GM19239 (cell line): ENCODE results near the gene SLC66A3.
A peak's percentile ranks its signal among the peaks of the same experiment; 100 is the strongest.

Experiments
- DNase-seq: peaks from one replicate; pipeline ENCODE4 v3.0.0; 2011; ENCODE audit warnings: low spot score; ENCODE audit not compliant: insufficient read length
- FAIRE-seq: peaks from 2 replicates; lab custom pipeline; 2011; peaks lifted over from hg19 to GRCh38; lab: Jason Lieb, UNC

The SLC66A3 gene

GRCh38 chr2:11133936-11134320, 21.3 kb upstream of the SLC66A3 start:
- no peak for FAIRE-seq

GRCh38 chr2:11134349-11134748, 20.9 kb upstream of the SLC66A3 start:
- no peak for FAIRE-seq

More at GRCh38 chr2:11133936-11134320, 21.3 kb upstream of the SLC66A3 start:
- no peak for DNase-seq

GRCh38 chr2:11140492-11140891, 14.8 kb upstream of the SLC66A3 start:
- no peak for DNase-seq
- no peak for FAIRE-seq

More at GRCh38 chr2:11134349-11134748, 20.9 kb upstream of the SLC66A3 start:
- DNase-seq, result no peak

- FAIRE-seq (no peak), DNase-seq (no peak)
Measured at GRCh38 chr2:11141319-11141718, 13.9 kb upstream of the SLC66A3 start.

DNA sequence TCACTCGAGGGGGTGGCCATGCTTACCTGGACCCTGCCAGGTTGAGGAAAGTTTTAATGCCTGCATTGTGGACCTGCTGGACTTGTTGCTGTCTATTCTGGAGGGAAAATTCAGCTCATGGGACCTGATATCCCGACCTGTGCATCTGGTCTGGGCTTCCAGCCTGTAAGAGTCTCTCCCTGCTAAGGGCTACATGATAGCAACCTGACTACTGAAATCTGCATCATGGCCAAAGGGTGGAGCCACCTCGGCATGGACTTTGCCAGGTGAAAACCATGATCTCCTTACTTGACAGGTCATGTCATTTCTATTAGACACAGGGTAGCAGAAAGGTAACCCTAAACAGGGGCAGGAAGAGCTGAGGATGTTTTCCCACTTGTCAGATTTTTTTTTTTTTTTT, 12.9 kb upstream of the SLC66A3 start:
- DNase-seq (no peak), FAIRE-seq (no peak)

DNA sequence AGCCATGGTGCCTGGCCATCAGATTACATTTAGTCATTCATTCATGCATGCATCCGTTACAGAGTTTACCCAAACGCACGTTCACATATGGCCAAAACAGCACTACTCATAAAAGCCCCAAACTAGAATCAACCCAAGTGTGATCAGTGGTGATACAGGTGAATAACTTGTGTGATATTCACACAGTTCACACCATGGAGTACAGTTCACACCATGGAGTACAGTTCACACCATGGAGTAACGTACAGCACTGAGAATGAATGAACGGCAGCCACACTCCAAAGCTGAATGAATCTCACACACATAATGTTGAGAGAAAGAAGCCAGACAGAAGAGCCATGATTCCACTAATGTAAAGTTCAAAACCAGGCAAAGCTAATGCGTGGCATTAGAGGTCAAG, 12.3 kb upstream of the SLC66A3 start:
- DNase-seq (no peak), FAIRE-seq (no peak)

DNA sequence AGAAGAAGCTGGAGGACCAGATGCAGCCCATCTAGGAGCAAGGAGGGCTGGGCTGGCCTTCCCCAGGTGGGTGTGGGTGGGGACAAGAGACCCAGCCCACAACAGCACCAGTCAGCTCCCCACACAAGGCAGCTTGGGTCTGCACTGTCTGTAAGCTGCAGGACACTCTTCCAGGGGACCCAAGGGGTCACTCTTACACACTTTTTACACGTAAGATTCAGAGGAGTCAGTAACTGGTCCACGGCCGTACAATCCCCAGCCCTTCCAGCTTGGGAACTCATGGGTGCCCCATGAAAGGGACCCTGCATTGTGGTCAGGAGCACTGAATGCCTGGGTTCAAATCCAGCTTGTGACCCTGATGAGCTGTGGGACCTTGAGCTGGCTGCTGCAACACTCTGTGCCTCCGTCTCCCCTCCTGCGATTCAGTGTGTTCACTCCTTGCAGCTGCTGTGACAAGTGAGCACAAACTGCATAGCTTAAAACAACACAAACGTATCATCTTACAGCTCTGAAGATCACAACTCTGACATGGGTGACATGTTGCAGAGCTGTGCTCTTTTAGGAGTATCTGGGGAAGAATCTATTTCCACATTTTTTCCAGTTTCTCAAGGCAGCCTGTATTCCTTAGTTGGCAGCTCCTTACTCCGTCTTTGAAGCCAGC, 11.1 kb upstream of the SLC66A3 start:
- no peak for FAIRE-seq
- DNase-seq, result no peak

- FAIRE-seq (no peak), DNase-seq (no peak)
Measured at GRCh38 chr2:11144738-11145079, 10.6 kb upstream of the SLC66A3 start.

- DNase-seq, result no peak
- FAIRE-seq, result no peak
Measured at GRCh38 chr2:11145350-11145749, 9.9 kb upstream of the SLC66A3 start.

DNA sequence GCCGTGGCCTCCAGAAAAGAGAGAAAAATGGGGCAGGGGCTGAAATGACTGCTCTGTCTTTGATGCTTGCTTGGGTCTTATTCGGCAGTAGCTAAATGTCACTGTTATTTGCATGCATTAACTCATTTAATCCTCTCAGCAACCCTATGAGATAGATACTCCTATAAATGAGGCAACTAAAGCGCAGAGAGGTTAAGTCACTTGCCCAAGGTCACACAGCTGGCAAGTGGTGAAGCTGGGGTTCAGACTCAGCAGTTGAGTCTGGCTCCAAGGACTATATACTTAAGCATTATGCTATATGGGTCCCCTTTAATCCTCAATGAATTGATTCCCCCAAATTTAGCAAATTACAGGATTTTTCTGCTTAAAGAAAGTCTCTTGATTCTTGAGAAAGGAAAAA, 9.2 kb upstream of the SLC66A3 start:
- FAIRE-seq, result no peak
- DNase-seq, result no peak

DNA sequence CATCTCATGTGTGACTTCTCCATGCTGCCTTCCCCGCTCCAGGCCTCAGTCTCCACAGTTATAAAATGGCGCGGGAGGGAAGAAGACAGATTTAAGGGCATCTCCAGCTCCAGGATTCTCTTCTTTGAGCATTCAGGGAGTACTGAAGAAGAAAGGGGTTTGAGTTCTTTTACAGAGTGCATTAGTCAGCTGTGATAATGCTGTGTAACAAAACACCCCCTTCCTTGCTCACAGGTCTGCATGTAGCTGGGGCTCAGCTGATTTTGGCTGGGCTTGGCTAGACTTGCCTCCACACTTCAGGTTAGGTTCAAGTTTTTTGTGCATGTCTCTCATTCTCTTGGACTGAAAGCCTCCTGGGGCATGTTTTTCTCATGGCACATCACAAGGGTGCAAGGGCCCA, 8.0 kb upstream of the SLC66A3 start:
- DNase-seq (no peak), FAIRE-seq (no peak)

DNA sequence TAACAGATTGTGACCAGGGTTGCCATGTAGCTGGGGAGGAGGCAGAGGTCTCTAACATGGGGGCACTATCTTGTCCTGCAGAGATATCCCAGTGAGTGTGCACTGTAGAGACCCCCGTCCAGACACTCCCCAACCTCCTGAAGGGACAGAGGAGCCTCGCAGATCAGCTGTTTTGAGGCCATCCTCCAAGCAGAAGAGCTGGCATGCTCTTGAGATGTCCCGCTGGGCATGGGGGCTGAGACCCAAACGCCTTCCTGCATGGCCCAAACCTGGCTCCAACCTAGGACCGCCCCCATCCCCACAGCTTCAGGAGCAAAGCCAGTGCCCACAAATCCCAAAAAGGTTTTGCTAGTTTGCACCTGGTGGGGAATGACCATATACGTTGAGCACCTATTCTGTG, 2.7 kb upstream of the SLC66A3 start:
- FAIRE-seq (no peak), DNase-seq (no peak)

DNA sequence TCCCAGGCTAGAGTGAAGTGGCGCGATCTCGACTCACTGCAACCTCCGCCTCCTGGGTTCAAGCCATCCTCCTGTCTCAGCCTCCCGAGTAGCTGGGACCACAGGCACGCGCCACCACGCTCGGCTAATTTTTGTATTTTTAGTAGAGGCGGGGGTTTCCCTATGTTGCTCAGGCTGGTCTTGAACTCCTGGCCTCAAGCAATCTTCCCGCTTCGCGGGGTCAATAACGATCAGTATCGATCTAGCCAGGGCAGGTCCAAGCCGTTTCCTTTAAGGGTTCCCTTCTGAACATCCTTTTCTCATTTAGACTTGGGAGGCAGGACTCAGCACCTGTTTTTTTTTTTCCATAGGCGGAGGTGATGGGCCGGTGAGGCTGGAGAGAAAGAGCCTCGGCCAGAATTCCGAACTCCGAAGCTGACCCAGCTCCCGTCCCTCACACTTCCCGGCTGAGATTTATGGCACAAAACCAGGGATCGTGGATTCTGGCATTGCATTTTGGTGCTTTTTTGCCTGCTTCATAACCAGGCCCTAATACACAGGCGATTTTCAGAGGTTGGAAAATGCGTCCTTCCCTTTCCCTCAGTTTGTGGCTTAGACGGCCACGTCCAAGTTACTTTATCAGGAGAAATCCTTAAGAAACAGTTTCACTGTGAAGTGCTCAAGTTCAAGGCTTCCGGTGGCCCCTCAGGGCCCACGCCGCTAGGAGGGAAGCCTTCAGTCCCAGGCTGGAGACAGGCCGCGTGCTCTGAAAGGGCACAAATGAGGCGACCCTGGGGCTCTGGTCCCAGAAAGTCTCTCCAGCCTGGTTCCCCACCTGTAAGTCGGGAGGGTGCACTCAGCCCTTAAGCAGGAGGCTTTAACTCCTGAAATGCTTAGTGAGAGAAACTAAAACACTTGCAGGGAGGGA, 998 bp upstream of the SLC66A3 start:
- peak; percentile 54 for FAIRE-seq
- no peak for DNase-seq

DNA sequence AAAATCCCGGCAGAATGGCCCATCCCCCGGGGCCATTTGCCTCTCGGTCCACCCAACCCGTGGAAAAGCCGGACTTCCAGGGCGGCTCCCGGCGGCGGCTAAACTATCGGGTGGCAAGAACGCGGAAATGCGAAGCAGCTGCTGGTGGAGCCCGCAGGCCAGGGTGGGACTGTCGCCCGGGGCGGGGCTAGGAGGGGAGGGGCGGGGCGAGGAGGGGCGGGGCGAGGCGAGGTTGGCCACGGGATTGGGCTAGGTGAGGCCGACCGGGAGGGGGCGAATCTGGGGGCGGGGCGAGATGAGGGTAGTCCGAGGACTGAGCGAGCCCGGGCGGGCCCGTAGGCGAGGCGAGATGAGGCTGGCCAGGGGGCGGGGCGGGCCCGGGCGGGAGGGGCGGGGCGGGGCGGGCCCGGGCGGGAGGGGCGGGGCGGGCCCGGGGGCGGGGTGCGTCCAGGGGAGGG, 315 bp upstream of the SLC66A3 start:
- DNase-seq, result peak; percentile 99
- FAIRE-seq, result peak; percentile 84

- FAIRE-seq, result no peak
Measured at GRCh38 chr2:11156396-11157075, 1.3 kb downstream of the SLC66A3 start.

GRCh38 chr2:11157296-11157695, 2.0 kb downstream of the SLC66A3 start:
- no peak for FAIRE-seq

More at GRCh38 chr2:11156396-11157075, 1.3 kb downstream of the SLC66A3 start:
- DNase-seq, result no peak

DNA sequence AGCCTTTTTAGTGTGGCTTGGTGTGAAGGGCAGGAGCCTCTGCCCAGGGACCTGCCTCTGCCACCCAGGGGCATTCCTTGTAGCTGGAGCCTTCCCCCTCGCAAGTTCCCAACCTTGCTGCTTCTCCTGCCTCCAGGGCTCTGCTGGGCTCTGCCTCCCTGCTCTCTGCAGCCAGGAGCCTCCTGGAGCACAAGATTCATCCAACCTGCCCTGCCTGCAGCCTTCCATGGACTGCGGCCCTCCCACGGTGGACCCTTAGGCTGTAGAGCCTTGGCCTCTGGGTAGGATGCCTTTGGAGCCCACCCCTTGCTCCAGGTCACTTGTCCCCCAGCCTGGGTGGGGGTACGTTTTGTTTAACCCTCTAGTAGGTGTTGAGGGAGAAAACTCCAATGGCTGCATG, 2.5 kb downstream of the SLC66A3 start:
- FAIRE-seq (no peak), DNase-seq (no peak)

More at GRCh38 chr2:11157296-11157695, 2.0 kb downstream of the SLC66A3 start:
- DNase-seq, result no peak

DNA sequence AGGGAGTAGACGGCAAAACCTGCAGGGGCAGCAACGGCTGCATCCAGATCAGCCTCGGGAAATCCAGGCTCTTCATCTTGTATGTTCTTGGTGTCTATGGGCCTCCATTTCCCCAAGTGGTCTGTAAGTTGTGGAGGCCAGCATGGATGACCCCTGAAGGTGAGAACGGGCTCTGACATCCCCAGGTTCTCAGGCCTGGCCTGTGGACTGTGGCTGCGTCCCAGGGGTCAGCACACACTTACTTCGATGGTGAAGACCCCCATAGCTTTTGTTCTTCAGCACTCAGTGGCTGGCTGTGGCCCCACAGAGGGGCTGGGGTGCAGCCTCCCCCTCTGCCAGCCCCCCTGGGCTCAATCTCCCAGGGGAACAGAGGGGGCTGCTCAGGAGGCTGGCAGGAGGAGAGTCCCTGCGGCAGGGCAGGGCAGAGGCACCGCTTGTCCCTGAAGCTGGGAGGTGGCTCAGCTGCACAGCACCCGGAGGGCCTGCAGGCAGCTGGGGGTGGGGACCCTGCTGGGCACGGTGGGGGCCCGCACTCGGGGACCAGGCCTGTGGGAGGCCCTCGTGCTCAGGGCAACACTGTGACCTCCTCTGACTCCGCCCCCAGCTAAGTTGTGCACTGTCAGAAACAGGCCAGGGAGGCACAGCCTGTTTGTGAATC, 3.8 kb downstream of the SLC66A3 start:
- FAIRE-seq, result no peak
- no peak for DNase-seq

DNA sequence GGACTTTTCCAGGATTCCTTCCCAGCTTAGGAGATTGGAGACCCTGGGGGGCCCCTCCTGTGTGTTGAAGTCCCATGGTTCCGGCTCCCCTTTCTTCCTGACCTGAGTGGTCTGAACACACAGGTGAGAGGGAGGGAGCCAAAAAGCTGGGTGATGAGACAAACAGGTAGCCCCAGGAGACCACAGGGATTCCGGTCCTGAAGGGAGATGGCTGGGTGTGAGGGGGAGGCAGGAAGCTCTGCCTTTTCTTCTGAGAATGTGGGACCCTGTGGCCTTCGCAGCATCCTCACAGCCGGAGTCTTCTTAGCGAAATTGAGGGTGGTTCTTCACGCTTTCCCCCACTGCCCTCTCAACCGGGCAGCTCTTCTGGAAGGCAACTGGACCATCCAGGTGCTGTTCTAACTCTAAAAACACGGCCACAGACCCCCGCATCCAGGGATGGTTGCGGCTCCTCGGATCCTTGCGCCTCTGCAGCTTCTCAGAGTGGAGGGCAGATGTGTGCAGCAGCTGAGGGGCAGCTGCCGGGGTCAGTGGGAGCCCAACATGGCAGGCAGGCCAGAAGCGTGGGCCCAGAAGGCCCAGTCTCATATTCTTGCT, 4.4 kb downstream of the SLC66A3 start:
- DNase-seq (no peak), FAIRE-seq (no peak)

DNA sequence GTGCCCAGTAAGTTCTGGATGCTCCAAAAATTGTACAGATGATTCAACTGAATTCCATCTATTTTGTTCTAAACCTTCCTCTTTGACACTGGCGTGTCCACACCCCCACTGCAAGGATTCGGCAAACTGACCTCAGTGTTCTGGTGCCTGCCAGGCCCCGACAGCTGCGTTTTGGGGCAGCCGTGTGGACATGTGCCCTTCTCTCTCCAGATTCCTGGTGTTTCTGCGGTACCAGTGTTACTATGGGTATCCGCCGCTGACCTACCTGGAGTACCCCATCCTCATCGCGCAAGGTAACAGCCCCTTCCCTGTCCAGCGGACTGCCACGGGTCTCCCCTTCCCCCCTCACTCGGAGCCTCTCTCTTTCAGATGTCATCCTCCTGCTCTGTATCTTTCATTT, 5.0 kb downstream of the SLC66A3 start:
- DNase-seq (no peak), FAIRE-seq (no peak)
